ENCODE results near the gene SEC14L5. TPM values are rescaled to one million over a fixed set of nuclear protein-coding genes. Genes with fewer than 3 reads are reported as not detected.

The SEC14L5 gene
- total RNA-seq (2022; extraction: Qiagen RNA extraction), result 0.01 to 0.03 TPM (median 0.03 TPM) in 5 replicates

DNA sequence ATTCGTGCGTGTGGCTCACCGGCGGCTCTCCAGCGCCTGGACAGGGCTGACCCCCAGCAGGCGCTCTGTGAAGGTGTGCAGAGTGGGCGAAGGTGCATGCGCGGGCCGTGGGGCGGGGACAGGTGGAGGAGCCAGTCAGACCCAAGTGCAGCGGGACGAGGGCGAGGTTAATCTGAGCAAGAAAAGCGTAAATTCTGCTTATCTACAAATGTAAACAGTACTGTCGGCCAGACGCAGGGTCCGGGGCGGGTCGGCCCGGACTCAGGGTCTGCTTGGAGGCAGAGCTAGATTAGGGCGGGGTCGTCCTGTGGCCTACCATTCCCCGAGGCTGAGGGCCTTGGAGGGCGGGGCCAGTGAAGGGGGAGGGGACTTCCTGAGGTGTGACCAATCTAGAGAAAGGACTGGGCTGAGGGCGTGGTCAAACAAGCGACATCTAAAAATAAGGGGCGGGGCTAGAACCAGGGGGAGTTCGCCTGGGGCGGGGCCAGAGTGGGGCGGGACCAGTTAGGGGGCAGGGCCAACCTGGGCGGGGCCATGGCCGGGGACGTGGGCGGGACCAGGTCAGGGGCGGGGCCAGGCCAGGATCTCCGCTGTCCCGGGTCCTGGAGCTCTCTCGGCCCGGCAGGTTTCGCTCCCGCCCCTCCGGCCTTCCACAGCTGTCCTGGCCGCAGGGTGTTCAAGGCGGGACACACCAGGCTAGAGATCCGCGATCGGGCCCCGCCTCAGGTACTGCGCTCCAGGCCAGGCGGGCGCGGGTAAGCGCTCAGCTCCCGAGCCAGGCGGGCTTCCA lies at the start of gene SEC14L5:
Gene SEC14L5 (plus strand): TSS at position 611 of the 790 bp plus-strand sequence. CDS start 994 bp downstream, outside the sequence.

DNA sequence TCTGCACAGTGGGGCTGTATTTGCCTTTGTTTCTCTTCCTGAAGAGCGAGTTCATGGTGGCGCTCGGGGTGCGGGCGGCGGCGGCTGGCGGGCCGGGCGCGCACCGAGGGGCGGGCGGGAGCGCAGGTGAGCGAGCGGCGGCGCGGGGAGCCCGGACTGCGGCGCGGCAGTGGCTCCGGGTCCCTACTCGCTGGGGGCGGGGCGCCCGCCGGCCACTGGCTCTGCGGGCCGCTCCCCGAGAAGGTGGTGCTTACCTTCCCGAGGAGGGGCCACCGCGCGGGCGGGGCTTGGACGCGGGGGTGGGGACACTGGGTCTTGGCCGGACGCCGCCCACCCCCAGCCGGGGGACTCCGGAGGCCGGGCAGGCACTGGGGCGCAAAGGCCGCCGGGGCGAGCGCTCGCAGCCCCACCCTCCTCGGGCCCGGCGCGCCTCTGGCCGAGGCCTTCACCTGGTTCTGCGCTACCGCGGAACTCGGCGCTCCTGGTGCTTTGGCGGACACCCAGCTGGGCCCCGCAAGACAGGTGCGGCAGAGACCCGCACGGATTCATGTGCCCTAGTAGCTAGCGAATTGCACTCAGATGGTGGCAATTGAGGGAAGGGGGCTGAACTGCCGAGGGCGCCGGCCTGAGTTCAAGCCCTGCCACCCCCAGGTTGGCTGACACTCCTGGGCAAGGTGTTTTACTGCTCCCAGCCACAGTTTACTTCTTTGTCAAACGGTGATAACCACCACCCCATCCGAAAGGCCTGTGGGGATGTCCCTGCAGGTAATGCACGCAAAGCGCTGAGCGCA lies 20.9 kb upstream of the SEC14L5 start, which contains the start of gene PPL:
Gene PPL (minus strand): TSS at position 158 of the 791 bp plus-strand sequence. CDS start 103 bp downstream, at position 55.

DNA sequence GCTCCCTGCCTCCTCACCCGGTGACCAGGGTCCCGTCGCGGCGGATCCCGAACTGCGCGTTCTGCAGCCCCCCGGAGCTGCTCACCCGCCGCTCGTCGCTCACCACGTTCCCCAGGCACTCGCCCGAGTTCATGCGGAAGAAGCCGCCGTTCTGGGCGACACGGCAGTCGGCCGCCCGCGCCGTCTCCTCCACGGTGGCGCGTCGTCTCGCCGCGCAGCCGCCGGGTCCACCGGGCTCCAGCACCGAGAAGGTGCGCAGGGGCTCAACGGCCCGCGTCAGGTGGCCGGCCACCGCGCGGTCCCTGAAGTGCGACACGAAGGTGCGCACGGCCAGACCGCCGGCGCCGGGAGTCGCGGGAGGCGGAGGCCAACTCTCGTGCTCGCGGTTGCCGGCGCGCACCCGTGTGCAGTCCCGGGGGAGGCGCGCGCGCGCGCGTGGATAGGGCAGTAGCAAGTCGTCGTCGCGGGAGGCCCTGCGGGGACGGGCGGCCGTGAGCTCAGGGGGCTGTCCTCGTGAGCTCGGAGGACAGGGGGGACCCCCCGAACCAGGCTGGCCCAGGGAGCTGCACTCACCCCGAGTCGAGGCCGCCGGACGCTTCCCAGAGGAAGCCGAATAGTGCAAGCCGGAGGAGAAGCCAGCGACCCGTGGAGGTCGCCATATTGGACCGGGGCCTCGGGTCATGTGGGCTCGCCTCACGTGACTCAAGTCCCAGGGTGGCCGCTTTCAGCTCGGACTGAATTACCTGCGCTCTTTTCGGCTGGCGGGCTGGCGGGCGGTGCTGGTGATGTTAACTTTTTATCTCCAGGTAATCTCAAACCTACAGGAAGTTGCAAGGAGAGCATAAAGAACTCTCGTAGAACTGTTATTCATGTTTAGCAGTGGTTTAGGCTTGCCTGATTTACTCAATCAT lies 75.4 kb downstream of the SEC14L5 start, which contains the start of gene NAGPA:
Gene NAGPA (minus strand): TSS at position 680 of the 911 bp plus-strand sequence. CDS start 21 bp downstream, at position 659.

DNA sequence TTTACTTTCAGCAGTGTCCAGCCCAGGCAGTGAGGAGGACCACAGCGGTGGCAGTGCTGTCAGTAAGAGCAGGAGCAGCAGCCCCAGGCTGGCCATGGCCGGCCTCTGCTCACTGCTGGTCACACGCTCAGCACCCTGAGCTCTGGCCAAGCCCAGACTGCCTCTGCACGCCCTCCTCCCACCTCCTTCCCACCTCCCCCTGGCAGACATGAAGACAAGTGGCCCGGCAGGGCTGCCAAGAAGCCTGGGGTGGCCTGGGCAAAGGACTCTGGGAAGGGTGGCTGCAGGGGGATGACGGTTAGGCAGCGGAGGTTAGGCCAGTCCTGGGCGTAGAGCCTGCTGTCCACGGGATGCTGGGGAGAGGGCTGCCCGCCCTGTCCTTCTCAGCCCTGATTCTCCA lies 107.7 kb downstream of the SEC14L5 start, which contains the start of gene C16orf89:
Gene C16orf89 (minus strand): TSS at position 144 of the 400 bp plus-strand sequence. CDS start 48 bp downstream, at position 96.

Other genes with a start within 250 kb of the SEC14L5 start
- 24.5 to 28.4 TPM (median 25.3 TPM) in 5 replicates for gene ANKS3, start 224.1 kb upstream of the SEC14L5 start, total RNA-seq (2022; extraction: Qiagen RNA extraction)
- gene DNAAF8, start 223.8 kb upstream of the SEC14L5 start, total RNA-seq (2022; extraction: Qiagen RNA extraction), result 0.87 to 1.6 TPM (median 1.3 TPM) in 5 replicates
- 7.8 to 9.5 TPM (median 8.5 TPM) in 5 replicates for gene ZNF500, start 191.2 kb upstream of the SEC14L5 start, total RNA-seq (2022; extraction: Qiagen RNA extraction)
- 0.24 TPM in 1 of 5 replicates, not detected in the others for gene SEPTIN12, start 170.0 kb upstream of the SEC14L5 start, total RNA-seq (2022; extraction: Qiagen RNA extraction)
- not detected in 5 replicates for gene SMIM22, start 163.0 kb upstream of the SEC14L5 start, total RNA-seq (2022; extraction: Qiagen RNA extraction)
- gene ROGDI, start 155.7 kb upstream of the SEC14L5 start, total RNA-seq (2022; extraction: Qiagen RNA extraction), result 10.6 to 15.4 TPM (median 14.2 TPM) in 5 replicates
- gene GLYR1, start 111.0 kb upstream of the SEC14L5 start, total RNA-seq (2022; extraction: Qiagen RNA extraction), result 38.0 to 44.6 TPM (median 39.7 TPM) in 5 replicates
- 25.8 to 27.0 TPM (median 26.5 TPM) in 5 replicates for gene UBN1, start 110.8 kb upstream of the SEC14L5 start, total RNA-seq (2022; extraction: Qiagen RNA extraction)
- gene PPL, start 21.2 kb upstream of the SEC14L5 start, total RNA-seq (2022; extraction: Qiagen RNA extraction), result 4.7 to 6.0 TPM (median 5.4 TPM) in 5 replicates
- gene NAGPA, start 75.6 kb downstream of the SEC14L5 start, total RNA-seq (2022; extraction: Qiagen RNA extraction), result 14.3 to 18.5 TPM (median 17.9 TPM) in 5 replicates
- 0.18 TPM in 1 of 5 replicates, not detected in the others for gene C16orf89, start 107.6 kb downstream of the SEC14L5 start, total RNA-seq (2022; extraction: Qiagen RNA extraction)
- 32.5 to 38.5 TPM (median 36.1 TPM) in 5 replicates for gene ALG1, start 113.5 kb downstream of the SEC14L5 start, total RNA-seq (2022; extraction: Qiagen RNA extraction)
- 20.6 to 28.6 TPM (median 26.9 TPM) in 5 replicates for gene EEF2KMT, start 139.5 kb downstream of the SEC14L5 start, total RNA-seq (2022; extraction: Qiagen RNA extraction)